HG03575 (cell line): ENCODE results near the gene PPFIA2.

ENCODE experiments used
- ATAC-seq: cut with Tn5 transposase; IDR thresholded peaks from one replicate; pipeline ENCODE4 v1.9.1; 2021; ENCODE audit not compliant: unreplicated experiment, insufficient number of reproducible peaks, low FRiP score; ENCODE audit errors: extremely low read depth

The PPFIA2 gene

GRCh38 chr12:81492131-81492720 lies 266.9 kb downstream of the PPFIA2 start:
- ATAC-seq, result no peak

GRCh38 chr12:81472934-81473333 lies 286.2 kb downstream of the PPFIA2 start:
- no peak for ATAC-seq

GRCh38 chr12:81470923-81471322 lies 288.2 kb downstream of the PPFIA2 start:
- ATAC-seq, result no peak

GRCh38 chr12:81468206-81468605 lies 290.9 kb downstream of the PPFIA2 start:
- ATAC-seq, result no peak

- no peak for ATAC-seq
These were observed 293.3 kb downstream of the PPFIA2 start for GRCh38 chr12:81465876-81466275.

GRCh38 chr12:81465191-81465590 lies 294.0 kb downstream of the PPFIA2 start:
- no peak for ATAC-seq

GRCh38 chr12:81461163-81461562 lies 298.0 kb downstream of the PPFIA2 start:
- ATAC-seq, result no peak

GRCh38 chr12:81450920-81451739 lies 308.0 kb downstream of the PPFIA2 start:
- ATAC-seq, result no peak

- no peak for ATAC-seq
These were observed 317.5 kb downstream of the PPFIA2 start for GRCh38 chr12:81441629-81442028.

- no peak for ATAC-seq
These were observed 319.1 kb downstream of the PPFIA2 start for GRCh38 chr12:81440001-81440400.

GRCh38 chr12:81439344-81439743 lies 319.8 kb downstream of the PPFIA2 start:
- ATAC-seq, result no peak

- ATAC-seq, result no peak
These were observed 342.1 kb downstream of the PPFIA2 start for GRCh38 chr12:81417056-81417455.

GRCh38 chr12:81416571-81416970 lies 342.6 kb downstream of the PPFIA2 start:
- ATAC-seq, result no peak

GRCh38 chr12:81414441-81414840 lies 344.7 kb downstream of the PPFIA2 start:
- no peak for ATAC-seq

- ATAC-seq, result no peak
These were observed 346.2 kb downstream of the PPFIA2 start for GRCh38 chr12:81412940-81413339.

GRCh38 chr12:81403348-81403747 lies 355.8 kb downstream of the PPFIA2 start:
- no peak for ATAC-seq

- ATAC-seq, result no peak
These were observed 357.9 kb downstream of the PPFIA2 start for GRCh38 chr12:81401241-81401640.

GRCh38 chr12:81400024-81400423 lies 359.1 kb downstream of the PPFIA2 start:
- ATAC-seq, result no peak

GRCh38 chr12:81395431-81395830 lies 363.7 kb downstream of the PPFIA2 start:
- ATAC-seq, result no peak

GRCh38 chr12:81389550-81390099 lies 369.5 kb downstream of the PPFIA2 start:
- ATAC-seq, result no peak
